GM21576 (cell line): ENCODE data around the gene ARSH.
"Not testable (repeated sequence)": the region's sequence is repeated elsewhere in the genome, so short reads cannot be mapped to it uniquely, and the experiment has no call there.

Experiments
- ATAC-seq: cut with Tn5 transposase; IDR thresholded peaks from one replicate; pipeline ENCODE4 v1.9.1; 2021; ENCODE audit warnings: mild to moderate bottlenecking, moderate library complexity; ENCODE audit not compliant: unreplicated experiment

Gene ARSH

GRCh38 chrX:3037218-3037617, 30.9 kb downstream of the ARSH start:
- no peak for ATAC-seq

DNA sequence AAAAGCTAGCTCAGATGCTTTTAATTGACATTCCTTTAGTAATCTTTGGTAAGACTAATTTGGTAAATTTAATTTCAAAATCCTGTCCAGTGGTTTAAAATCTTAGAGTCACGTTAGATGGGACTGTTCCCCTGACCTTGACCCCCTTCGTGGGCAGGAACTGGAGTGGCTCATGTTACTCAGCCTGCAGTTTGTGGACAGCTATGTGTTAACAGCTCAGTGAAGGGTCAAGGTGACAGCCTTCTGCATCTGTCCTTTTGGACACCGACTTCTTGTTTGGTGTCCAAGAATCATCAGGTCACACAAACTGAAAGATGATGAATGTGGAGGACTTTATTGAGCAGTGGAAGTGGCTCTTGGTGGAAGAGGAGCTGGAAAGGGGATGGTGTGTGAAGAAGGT, 37.9 kb downstream of the ARSH start:
- no peak for ATAC-seq

DNA sequence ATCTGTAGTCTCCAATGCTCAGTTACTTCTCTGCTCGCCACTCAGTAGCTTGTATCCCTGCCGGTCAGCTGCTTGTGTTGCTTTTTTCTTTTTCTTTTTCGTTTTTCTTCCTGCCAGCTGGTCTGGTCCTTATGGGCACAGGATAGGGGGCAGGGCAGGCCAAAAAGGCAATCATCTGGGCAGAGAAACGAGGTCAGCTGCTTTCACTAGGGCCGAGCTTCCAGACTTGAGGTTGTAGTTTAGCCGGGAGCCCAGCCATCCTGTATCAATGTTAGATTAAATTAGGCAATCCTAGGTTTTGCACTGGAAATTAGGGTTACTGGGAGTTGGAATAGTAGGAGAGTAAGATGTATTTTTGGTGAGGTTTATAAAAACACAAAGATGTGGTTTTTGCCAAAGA, 38.3 kb downstream of the ARSH start:
- ATAC-seq: no peak

GRCh38 chrX:3046253-3047240, 40.2 kb downstream of the ARSH start:
- ATAC-seq: no peak

- ATAC-seq: not testable (repeated sequence)
Measured at GRCh38 chrX:3050523-3051175, 44.3 kb downstream of the ARSH start.

GRCh38 chrX:3052860-3053259, 46.5 kb downstream of the ARSH start:
- no peak for ATAC-seq

GRCh38 chrX:3066555-3066954, 60.2 kb downstream of the ARSH start:
- ATAC-seq: no peak

GRCh38 chrX:3075959-3076358, 69.6 kb downstream of the ARSH start:
- ATAC-seq: no peak

DNA sequence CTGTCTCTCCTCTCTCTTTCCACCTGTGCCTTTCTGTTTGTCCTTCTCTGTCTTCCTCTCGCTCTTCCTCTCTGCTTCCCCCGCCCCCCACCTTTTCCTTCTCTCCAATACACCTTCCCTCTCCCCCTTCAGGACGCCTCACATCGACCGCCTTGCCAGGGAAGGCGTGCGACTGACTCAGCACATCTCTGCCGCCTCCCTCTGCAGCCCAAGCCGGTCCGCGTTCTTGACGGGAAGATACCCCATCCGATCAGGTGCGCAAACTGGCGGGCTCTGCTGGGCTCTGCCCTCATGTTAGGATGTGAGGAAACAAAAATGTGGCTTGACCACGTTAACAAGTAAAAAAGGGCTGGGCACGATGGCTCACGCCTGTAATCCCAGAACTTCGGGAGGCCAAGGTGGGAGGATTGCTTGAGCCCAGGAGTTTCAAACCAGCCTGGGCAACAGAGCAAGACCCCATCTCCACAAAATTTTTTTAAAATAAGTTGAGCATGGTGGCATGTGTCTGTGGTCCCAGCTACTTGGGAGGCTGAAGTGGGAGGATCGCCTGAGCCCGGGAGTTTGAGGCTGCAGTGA, 70.2 kb downstream of the ARSH start:
- no peak for ATAC-seq
